Upper lobe of right lung (tissue), 1 donor: ENCODE results near the gene TMEM61. TPM values are rescaled to one million over a fixed set of nuclear protein-coding genes. Genes with fewer than 3 reads are reported as not detected.

Source experiments
- ATAC-seq: fragments of 200-7000 bp; cut with Tn5 transposase; one replicate; pipeline ENCODE4 v1.9.1; 2020; ENCODE audit warnings: mild to moderate bottlenecking, moderate library complexity
- DNase-seq: peaks from one replicate; pipeline ENCODE4 v3.0.0-alpha.2; 2020
- H3K27ac ChIP-seq: fragments of 200-600 bp; one replicate; pipeline ENCODE4 v1.8.0; 2022
- H3K27me3 ChIP-seq: fragments of 200-600 bp; one replicate; pipeline ENCODE4 v1.8.0; 2022; ENCODE audit warnings: mild to moderate bottlenecking
- H3K36me3 ChIP-seq: fragments of 200-600 bp; one replicate; pipeline ENCODE4 v1.8.0; 2022
- H3K4me1 ChIP-seq: fragments of 200-600 bp; one replicate; pipeline ENCODE4 v1.8.0; 2022
- H3K4me3 ChIP-seq: fragments of 200-600 bp; one replicate; pipeline ENCODE4 v1.8.0; 2022; ENCODE audit warnings: mild to moderate bottlenecking
- H3K9me3 ChIP-seq: fragments of 200-600 bp; one replicate; pipeline ENCODE4 v1.8.0; 2022
- CTCF ChIP-seq: fragments of 200-600 bp; IDR thresholded peaks from one replicate; pipeline ENCODE4 v1.8.0; 2022; ENCODE audit warnings: antibody characterized with exemption
- intact Hi-C: fragments of 100-400 bp; cut with DNase I; formaldehyde crosslinking; loops from one replicate; pipeline ENCODE4 v1.11.0; 2022
- total RNA-seq: library from RNA; stranded (reverse); fragmentation: NEBNext Ultra II Directional; extraction: Animal tissue kit (Norgen Biotek cat#: 25700); gene quantifications from one replicate; pipeline ENCODE4 v1.2.1, GENCODE V29; 2021
- donor health status: DM: no; HTN: yes; CAD: no; lungs with severe emphysema.

TMEM61 gene
- total RNA-seq, 1 donor from 2014 or later, result 2.3 TPM

GRCh38 chr1:54965624-54966340 is 14.6 kb upstream of the TMEM61 start:
- H3K27me3 ChIP-seq, result no peaks in the 10 kb centered on the region
- no peak for TF ChIP-seq CTCF
- no peaks in the 10 kb centered on the region for H3K9me3 ChIP-seq
- intact Hi-C loops, result no loop called here
- peaks cover 4% of the 10 kb centered on the region for H3K4me1 ChIP-seq
- DNase-seq, result no peak
- ATAC-seq, result peak; percentile 76
- no peaks in the 10 kb centered on the region for H3K36me3 ChIP-seq
- no peak overlapping the region for H3K27ac ChIP-seq
- H3K4me3 ChIP-seq, result no peak overlapping the region

GRCh38 chr1:54967372-54967771 is 13.1 kb upstream of the TMEM61 start:
- DNase-seq (no peak), ATAC-seq (no peak)
- TF ChIP-seq CTCF, result no peak
- Histone ChIP-seq H3K27ac (no peak overlapping the region), H3K9me3 (no peaks in the 10 kb centered on the region), H3K4me1 (peaks cover 4% of the 10 kb centered on the region), H3K4me3 (no peak overlapping the region), H3K36me3 (no peaks in the 10 kb centered on the region), H3K27me3 (no peaks in the 10 kb centered on the region)
- intact Hi-C loops, result no loop called here

DNA sequence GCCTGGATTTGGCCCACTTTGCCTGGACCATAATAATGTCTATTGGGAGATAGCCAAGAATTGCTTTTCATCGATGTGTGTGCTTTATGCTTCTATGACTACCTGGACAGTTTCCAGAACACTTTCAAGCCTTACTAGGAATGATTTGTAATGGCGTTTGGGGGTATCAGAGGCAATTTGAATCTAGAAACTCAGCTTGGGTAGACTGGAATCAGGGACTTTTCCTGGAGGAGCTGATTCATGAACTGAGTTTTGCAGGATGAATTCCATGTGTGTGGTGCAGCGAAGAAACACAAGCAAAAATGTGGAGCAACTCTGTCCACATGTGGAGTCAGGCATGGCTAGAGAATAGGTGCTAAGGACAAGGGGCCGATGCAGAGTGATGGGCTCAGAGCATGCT is 11.9 kb upstream of the TMEM61 start:
- DNase-seq, result no peak

GRCh38 chr1:54969879-54970278 is 10.5 kb upstream of the TMEM61 start:
- no peak for TF ChIP-seq CTCF
- no peaks in the 10 kb centered on the region for H3K36me3 ChIP-seq
- no peaks in the 10 kb centered on the region for H3K9me3 ChIP-seq
- no peak for ATAC-seq
- no peak for DNase-seq
- no peak overlapping the region for H3K4me3 ChIP-seq
- no peak overlapping the region for H3K27ac ChIP-seq
- H3K27me3 ChIP-seq, result no peaks in the 10 kb centered on the region
- peaks cover 4% of the 10 kb centered on the region for H3K4me1 ChIP-seq
- intact Hi-C loops, result no loop called here

More for the DNA sequence above, 11.9 kb upstream of the TMEM61 start:
- Histone ChIP-seq H3K27me3 (no peaks in the 10 kb centered on the region), H3K36me3 (no peaks in the 10 kb centered on the region), H3K4me1 (peaks cover 4% of the 10 kb centered on the region), H3K4me3 (no peak overlapping the region), H3K27ac (no peak overlapping the region), H3K9me3 (no peaks in the 10 kb centered on the region)
- no peak for TF ChIP-seq CTCF
- no peak for ATAC-seq
- intact Hi-C loops, result no loop called here

- H3K4me1 ChIP-seq, result peaks cover 2% of the 10 kb centered on the region
- intact Hi-C loops, result no loop called here
- no peak for ATAC-seq
- no peaks in the 10 kb centered on the region for H3K36me3 ChIP-seq
- H3K9me3 ChIP-seq, result no peaks in the 10 kb centered on the region
- TF ChIP-seq CTCF, result no peak
- DNase-seq, result no peak
- H3K4me3 ChIP-seq, result no peak overlapping the region
- no peak overlapping the region for H3K27ac ChIP-seq
- H3K27me3 ChIP-seq, result no peaks in the 10 kb centered on the region
These were observed 9.5 kb upstream of the TMEM61 start for GRCh38 chr1:54970901-54971300.

DNA sequence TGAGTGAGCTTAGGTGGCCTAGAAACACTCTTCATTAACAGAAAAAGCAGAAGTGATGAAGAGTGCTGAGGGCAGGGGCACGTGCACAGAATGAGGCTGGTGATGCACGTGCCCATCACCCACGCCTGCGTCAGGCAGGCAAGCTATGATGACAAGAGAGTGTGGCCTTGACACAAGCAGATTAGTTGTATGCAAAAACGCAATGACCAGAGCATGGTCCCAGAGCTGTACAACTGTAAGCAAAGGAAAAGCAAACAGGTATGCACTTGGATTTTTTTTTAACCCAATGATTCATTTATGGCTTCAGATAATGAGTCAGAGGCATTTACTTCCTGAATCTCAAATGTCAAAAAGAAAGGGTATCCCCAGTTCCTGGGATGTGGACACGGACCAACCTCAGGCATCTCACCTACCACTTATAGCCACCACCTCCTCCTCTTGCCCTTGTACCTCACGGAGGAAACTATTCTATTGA is 9.1 kb upstream of the TMEM61 start:
- no peaks in the 10 kb centered on the region for H3K9me3 ChIP-seq
- no peak for DNase-seq
- TF ChIP-seq CTCF, result no peak
- no peak for ATAC-seq
- intact Hi-C loops, result no loop called here
- no peaks in the 10 kb centered on the region for H3K4me1 ChIP-seq
- H3K4me3 ChIP-seq, result no peak overlapping the region
- H3K27me3 ChIP-seq, result no peaks in the 10 kb centered on the region
- H3K36me3 ChIP-seq, result no peaks in the 10 kb centered on the region
- no peak overlapping the region for H3K27ac ChIP-seq
